Right kidney (tissue), 1 donor: ENCODE data around the gene KRT12.
"Not testable (repeated sequence)": the region's sequence is repeated elsewhere in the genome, so short reads cannot be mapped to it uniquely, and the experiment has no call there.

Experiments used
- DNase-seq: peaks from one replicate; pipeline ENCODE4 v3.0.0-alpha.2; 2016

KRT12 gene

DNA sequence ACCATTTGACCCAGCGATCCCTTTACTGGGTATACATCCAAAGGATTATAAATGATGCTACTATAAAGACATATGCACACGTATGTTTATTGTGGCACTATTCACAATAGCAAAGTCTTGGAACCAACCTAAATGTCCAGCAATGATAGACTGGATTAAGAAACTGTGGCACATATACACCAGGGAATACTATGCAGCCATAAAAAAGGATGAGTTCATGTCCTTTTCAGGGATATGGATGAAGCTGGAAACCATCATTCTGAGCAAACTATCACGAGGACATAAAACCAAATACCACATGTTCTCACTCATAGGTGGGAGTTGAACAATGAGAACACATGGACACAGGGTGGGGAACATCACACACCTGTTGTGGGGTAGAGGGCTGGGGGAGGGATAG lies 52.4 kb downstream of the KRT12 start:
- DNase-seq = not testable (repeated sequence)

DNA sequence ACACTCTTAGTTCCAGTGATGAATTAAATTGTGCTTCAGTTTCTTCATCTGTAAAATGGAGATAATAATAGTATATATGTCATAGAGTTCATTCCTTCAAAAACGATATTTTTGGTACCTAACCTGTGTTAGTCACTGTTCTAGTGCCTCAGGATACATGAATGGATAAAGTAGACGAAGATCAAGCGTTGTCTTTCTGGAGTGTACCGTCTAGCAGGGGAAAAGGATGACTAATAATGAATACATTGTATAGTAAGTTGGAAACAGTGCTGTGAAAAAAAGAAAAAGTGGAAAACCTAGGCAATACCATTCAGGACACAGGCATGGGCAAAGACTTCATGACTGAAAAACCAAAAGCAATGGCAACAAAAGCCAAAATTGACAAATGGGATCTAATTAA lies 53.2 kb downstream of the KRT12 start:
- DNase-seq = no peak

DNA sequence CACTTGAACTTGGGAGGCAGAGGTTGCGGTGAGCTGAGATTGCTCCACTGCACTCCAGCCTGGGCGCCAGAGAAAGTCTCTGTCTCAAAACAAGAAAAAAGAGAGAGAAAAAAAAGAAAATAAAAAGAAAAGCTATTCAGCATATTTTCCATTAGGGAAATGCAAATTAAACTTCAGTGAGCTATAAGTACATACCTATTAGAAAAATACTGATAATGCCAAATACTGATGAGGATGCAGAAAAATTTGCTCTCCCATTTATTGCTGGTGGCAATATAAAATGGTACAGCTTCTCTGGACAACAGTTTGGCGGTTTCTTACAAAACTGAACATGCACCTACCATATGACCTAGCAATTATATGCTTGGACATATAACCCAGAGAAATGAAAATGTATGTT lies 54.4 kb downstream of the KRT12 start:
- DNase-seq = no peak
